Calu3 (cell line): ENCODE data around the gene AGO1. TPM values are rescaled to one million over a fixed set of nuclear protein-coding genes. Genes with fewer than 3 reads are reported as not detected.

Experiments
- BruUV-seq: library from RNA; stranded (reverse); fragments of 400-500 nt; replicated peaks from 2 replicates; lab custom pipeline; 2021; lab: Mats Ljungman, UMichigan
- CTCF ChIA-PET: fragments of 300-600 bp; sonication (Branson Sonifier 250); formaldehyde crosslinking; loops from one replicate; lab custom pipeline; 2022; ENCODE audit warnings: antibody characterized with exemption; lab: Charles Lee
- DNase-seq: peaks from one replicate; pipeline ENCODE4 v3.0.0; 2022
- H3K27ac Mint-ChIP-seq: one replicate; pipeline ENCODE4 v1.8.0; 2022; ENCODE audit warnings: mixed read lengths; ENCODE audit not compliant: unreplicated experiment
- H3K27me3 Mint-ChIP-seq: one replicate; pipeline ENCODE4 v1.8.0; 2022; ENCODE audit warnings: mixed read lengths; ENCODE audit not compliant: unreplicated experiment
- H3K36me3 Mint-ChIP-seq: one replicate; pipeline ENCODE4 v1.8.0; 2022; ENCODE audit warnings: mild to moderate bottlenecking, moderate library complexity, mixed read lengths; ENCODE audit not compliant: insufficient read depth, unreplicated experiment
- H3K4me1 Mint-ChIP-seq: one replicate; pipeline ENCODE4 v1.8.0; 2022; ENCODE audit warnings: mild to moderate bottlenecking, low read depth, mixed read lengths; ENCODE audit not compliant: unreplicated experiment
- H3K4me3 Mint-ChIP-seq: one replicate; pipeline ENCODE4 v1.8.0; 2022; ENCODE audit warnings: mild to moderate bottlenecking, low read depth, moderate library complexity, mixed read lengths; ENCODE audit not compliant: unreplicated experiment
- H3K9me3 Mint-ChIP-seq: one replicate; pipeline ENCODE4 v1.8.0; 2022; ENCODE audit warnings: low read depth, mixed read lengths; ENCODE audit not compliant: unreplicated experiment
- intact Hi-C: fragments of 100-400 bp; cut with micrococcal nuclease; formaldehyde crosslinking; loops from one replicate; pipeline ENCODE4 v1.10.0; 2022; ENCODE audit not compliant: unreplicated experiment
- total RNA-seq: library from RNA; stranded (reverse); gene quantifications from 2 replicates; pipeline ENCODE4 v1.2.3, GENCODE V29; 2022
- TF ChIP-seq, protein P1 (sequence below): fragments of 200-600 bp; IDR thresholded peaks from one replicate; pipeline ENCODE4 v1.8.0; 2022; ENCODE audit warnings: antibody characterized with exemption; ENCODE audit not compliant: unreplicated experiment

AGO1 gene
- total RNA-seq, 1 experiment from 2014 or later = 34.4 TPM

DNA sequence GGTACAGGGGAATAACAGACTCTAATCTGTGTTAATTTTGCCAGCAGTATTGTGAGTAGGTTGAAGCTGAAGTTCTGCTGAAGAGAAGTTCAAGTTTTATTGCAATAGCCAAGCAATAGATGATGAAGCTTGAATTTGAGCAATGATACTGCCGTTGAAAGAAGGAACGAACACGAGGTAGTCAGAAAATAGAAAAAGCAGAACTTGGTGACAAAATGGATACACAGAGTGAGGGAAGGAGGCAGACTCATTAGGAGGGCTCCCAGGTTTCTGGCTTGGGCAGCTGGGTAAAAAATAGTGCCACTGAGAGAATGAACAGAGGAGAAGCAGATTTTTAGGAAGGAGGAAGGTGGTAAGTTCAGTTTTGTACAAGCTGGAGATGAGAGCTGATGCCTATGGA lies 22.3 kb upstream of the AGO1 start:
- Mint-ChIP-seq H3K27ac (no peak overlapping the region), H3K36me3 (no peaks in the 10 kb centered on the region), H3K27me3 (no peaks in the 10 kb centered on the region), H3K9me3 (no peaks in the 10 kb centered on the region), H3K4me3 (no peak overlapping the region), H3K4me1 (no peaks in the 10 kb centered on the region)
- CTCF ChIA-PET = no interaction called here
- no TSS peak for BruUV-seq
- no peak for DNase-seq
- TF ChIP-seq, protein P1, sequence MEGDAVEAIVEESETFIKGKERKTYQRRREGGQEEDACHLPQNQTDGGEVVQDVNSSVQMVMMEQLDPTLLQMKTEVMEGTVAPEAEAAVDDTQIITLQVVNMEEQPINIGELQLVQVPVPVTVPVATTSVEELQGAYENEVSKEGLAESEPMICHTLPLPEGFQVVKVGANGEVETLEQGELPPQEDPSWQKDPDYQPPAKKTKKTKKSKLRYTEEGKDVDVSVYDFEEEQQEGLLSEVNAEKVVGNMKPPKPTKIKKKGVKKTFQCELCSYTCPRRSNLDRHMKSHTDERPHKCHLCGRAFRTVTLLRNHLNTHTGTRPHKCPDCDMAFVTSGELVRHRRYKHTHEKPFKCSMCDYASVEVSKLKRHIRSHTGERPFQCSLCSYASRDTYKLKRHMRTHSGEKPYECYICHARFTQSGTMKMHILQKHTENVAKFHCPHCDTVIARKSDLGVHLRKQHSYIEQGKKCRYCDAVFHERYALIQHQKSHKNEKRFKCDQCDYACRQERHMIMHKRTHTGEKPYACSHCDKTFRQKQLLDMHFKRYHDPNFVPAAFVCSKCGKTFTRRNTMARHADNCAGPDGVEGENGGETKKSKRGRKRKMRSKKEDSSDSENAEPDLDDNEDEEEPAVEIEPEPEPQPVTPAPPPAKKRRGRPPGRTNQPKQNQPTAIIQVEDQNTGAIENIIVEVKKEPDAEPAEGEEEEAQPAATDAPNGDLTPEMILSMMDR = no peak
- intact Hi-C loops = no loop called here

- Mint-ChIP-seq H3K36me3 (no peaks in the 10 kb centered on the region), H3K4me3 (no peak overlapping the region), H3K27ac (no peak overlapping the region), H3K9me3 (no peaks in the 10 kb centered on the region), H3K27me3 (no peaks in the 10 kb centered on the region), H3K4me1 (no peaks in the 10 kb centered on the region)
- TF ChIP-seq, protein P1 = no peak
- no TSS peak for BruUV-seq
- DNase-seq = no peak
- CTCF ChIA-PET = no interaction called here
- intact Hi-C loops = no loop called here
Measured at GRCh38 chr1:35863136-35863535, 19.9 kb upstream of the AGO1 start.

GRCh38 chr1:35863881-35864625 lies 19.0 kb upstream of the AGO1 start:
- DNase-seq = no peak
- Mint-ChIP-seq H3K4me3 (no peak overlapping the region), H3K27me3 (no peaks in the 10 kb centered on the region), H3K36me3 (no peaks in the 10 kb centered on the region), H3K27ac (no peak overlapping the region), H3K9me3 (no peaks in the 10 kb centered on the region), H3K4me1 (no peaks in the 10 kb centered on the region)
- no TSS peak for BruUV-seq
- intact Hi-C loops = no loop called here
- TF ChIP-seq, protein P1 = no peak
- CTCF ChIA-PET = no interaction called here

DNA sequence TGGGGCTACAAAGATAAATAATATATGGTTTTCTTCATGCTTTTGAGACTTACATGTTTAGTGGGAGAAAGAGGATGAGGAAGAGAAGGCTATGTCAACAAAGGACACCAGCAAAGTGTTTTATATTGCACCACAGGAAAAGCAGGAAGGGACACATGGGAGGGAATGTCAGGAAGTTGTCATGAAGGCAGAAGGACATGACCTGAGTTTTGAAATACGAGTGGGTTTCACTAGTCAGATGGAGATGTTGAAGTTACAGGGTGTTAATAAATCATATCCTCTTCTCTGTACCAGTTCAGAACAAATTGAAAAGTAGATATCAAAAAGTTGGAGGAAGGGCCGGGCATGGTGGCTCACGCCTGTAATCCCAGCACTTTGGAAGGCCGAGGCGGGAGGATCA lies 18.2 kb upstream of the AGO1 start:
- TF ChIP-seq, protein P1 = no peak
- Mint-ChIP-seq H3K27ac (no peak overlapping the region), H3K27me3 (no peaks in the 10 kb centered on the region), H3K4me3 (no peak overlapping the region), H3K9me3 (no peaks in the 10 kb centered on the region), H3K4me1 (no peaks in the 10 kb centered on the region), H3K36me3 (no peaks in the 10 kb centered on the region)
- CTCF ChIA-PET = no interaction called here
- intact Hi-C loops = no loop called here
- no peak for DNase-seq
- no TSS peak for BruUV-seq
